Fibroblast of lung (primary cell): ENCODE data around the gene ARHGAP18.

Experiments used
- EZH2 ChIP-seq: IDR thresholded peaks from 2 replicates; pipeline ENCODE4 v1.5.1; 2012; ENCODE audit warnings: low read length, control low read depth, mild to moderate bottlenecking; ENCODE audit errors: missing control alignments
- TF ChIP-seq, protein P1 (sequence below), 2 donors: IDR thresholded peaks in 1 of 2; conservative IDR thresholded peaks in 1 of 2; 1 replicate in 1 of 2; 2 replicates in 1 of 2; pipeline ENCODE4 v1.5.1; 2011 to 2012; ENCODE audit warnings: low read length in 2 of 2, control low read depth in 1 of 2, inconsistent platforms in 1 of 2, low read depth in 1 of 2, mild to moderate bottlenecking in 1 of 2

GRCh38 chr6:129719692-129720091 lies 9.7 kb upstream of the ARHGAP18 start:
- TF ChIP-seq, protein P1, sequence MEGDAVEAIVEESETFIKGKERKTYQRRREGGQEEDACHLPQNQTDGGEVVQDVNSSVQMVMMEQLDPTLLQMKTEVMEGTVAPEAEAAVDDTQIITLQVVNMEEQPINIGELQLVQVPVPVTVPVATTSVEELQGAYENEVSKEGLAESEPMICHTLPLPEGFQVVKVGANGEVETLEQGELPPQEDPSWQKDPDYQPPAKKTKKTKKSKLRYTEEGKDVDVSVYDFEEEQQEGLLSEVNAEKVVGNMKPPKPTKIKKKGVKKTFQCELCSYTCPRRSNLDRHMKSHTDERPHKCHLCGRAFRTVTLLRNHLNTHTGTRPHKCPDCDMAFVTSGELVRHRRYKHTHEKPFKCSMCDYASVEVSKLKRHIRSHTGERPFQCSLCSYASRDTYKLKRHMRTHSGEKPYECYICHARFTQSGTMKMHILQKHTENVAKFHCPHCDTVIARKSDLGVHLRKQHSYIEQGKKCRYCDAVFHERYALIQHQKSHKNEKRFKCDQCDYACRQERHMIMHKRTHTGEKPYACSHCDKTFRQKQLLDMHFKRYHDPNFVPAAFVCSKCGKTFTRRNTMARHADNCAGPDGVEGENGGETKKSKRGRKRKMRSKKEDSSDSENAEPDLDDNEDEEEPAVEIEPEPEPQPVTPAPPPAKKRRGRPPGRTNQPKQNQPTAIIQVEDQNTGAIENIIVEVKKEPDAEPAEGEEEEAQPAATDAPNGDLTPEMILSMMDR (conservative IDR thresholded peaks at IDR 0.05 in 1 of 2, IDR thresholded peaks at IDR 0.05 in 1 of 2; ENCODE audit: low read depth in 1 of 2, low read length in 2 of 2): no peak
- TF ChIP-seq EZH2: no peak
